SU-DHL-6 (cell line): Measurements from ENCODE around the gene EFCAB12.

ENCODE experiments used
- CTCF ChIP-seq: fragments of 200-600 bp; sonication (generic); IDR thresholded peaks from one replicate; pipeline ENCODE4 v1.5.1; 2017; ENCODE audit warnings: antibody characterized with exemption, mild to moderate bottlenecking, low read length, moderate library complexity; ENCODE audit not compliant: insufficient read depth, poor library complexity, severe bottlenecking
- EZH2phosphoT487 ChIP-seq: fragments of 200-600 bp; sonication (generic), shearing (Covaris generic); conservative IDR thresholded peaks from 2 replicates; pipeline ENCODE4 v1.6.1; 2018; ENCODE audit warnings: mild to moderate bottlenecking, antibody characterized with exemption, low read length, moderate library complexity, mixed read lengths

- TF ChIP-seq CTCF (no peak), EZH2phosphoT487 (no peak)
Observed at GRCh38 chr3:129378949-129379348, 49.5 kb downstream of the EFCAB12 start.
